IgD-negative memory B cell (primary cell): ENCODE measurements around the gene CEP295NL. TPM values are rescaled to one million over a fixed set of nuclear protein-coding genes. Genes with fewer than 3 reads are reported as not detected.
A peak's percentile ranks its signal among the peaks of the same experiment; 100 is the strongest.
"Not testable (repeated sequence)": the region's sequence is repeated elsewhere in the genome, so short reads cannot be mapped to it uniquely, and the experiment has no call there.

Experiments
- H3K27ac Mint-ChIP-seq, 3 donors: one replicate each; pipeline ENCODE4 v1.8.0; 2020 to 2022; ENCODE audit warnings: mild to moderate bottlenecking in 3 of 3, mixed read lengths in 3 of 3, moderate library complexity in 1 of 3
- H3K27me3 Mint-ChIP-seq: one replicate; pipeline ENCODE4 v1.8.0; 2021; ENCODE audit warnings: mixed read lengths
- H3K36me3 Mint-ChIP-seq: one replicate; pipeline ENCODE4 v1.8.0; 2020; ENCODE audit warnings: mild to moderate bottlenecking, mixed read lengths
- H3K4me1 Mint-ChIP-seq, 3 donors: one replicate each; pipeline ENCODE4 v1.8.0; 2020 to 2022; ENCODE audit warnings: mixed read lengths in 3 of 3, mild to moderate bottlenecking in 1 of 3
- H3K4me3 Mint-ChIP-seq, 4 donors: one replicate each; pipeline ENCODE4 v1.8.0; 2020 to 2022; ENCODE audit warnings: mild to moderate bottlenecking in 4 of 4, mixed read lengths in 4 of 4, moderate library complexity in 3 of 4
- H3K9me3 Mint-ChIP-seq, 3 donors: one replicate each; pipeline ENCODE4 v1.8.0; 2020 to 2021; ENCODE audit warnings: mixed read lengths in 3 of 3, mild to moderate bottlenecking in 1 of 3
- polyA plus RNA-seq: library from polyadenylated mRNA; unstranded; fragments of 300-500 nt; fragmentation: Illumina TruSeq; gene quantifications from one replicate; pipeline ENCODE4 v1.2.3, GENCODE V29; 2021

Gene CEP295NL
- polyA plus RNA-seq, 1 donor from 2014 or later, result 1.6 TPM

DNA sequence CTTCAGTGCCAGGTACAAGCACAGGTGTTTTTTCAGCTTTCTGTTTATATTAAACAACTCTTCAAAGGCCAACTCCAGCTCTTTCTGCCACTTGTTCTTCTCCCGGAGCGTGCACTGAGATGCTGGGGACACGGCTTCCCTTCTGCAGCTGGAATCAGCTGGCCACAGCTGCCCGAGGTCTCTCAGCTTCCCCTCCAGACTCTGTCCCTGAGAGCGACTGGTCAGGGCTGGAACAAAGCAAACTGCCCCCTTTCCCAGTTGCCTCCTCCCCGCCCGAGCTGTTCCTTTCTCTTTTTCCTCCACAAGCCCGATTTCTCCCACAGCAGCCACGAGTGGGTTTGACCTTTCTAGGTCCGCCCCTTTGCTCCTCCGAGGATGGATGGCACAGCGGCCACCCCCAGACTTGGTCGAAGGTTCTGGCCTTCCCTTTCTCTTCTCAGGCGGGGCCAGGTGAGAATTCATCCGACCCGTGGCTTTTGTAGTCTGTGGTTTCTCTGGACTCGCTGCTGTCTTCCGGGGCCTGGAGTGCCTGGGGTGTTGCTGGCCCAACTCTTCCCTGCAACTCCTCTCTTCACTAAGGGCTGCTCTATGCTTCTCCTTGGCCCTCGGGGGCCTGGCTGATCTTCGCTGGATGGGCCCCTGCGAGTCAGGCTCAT lies 11.5 kb downstream of the CEP295NL start:
- peaks cover 7% of the 10 kb centered on the region for H3K27me3 Mint-ChIP-seq
- peaks cover 36 to 49% (median 44%) of the 10 kb centered on the region in 3 donors for H3K4me1 Mint-ChIP-seq
- H3K4me3 Mint-ChIP-seq, result peak overlapping the region in 3 of 4 donors; percentile 57 to 80 (median 78)
- H3K27ac Mint-ChIP-seq, result peak overlapping the region; percentile 88 to 98 (median 95)
- peaks cover 5% of the 10 kb centered on the region for H3K36me3 Mint-ChIP-seq
- no peaks in the 10 kb centered on the region for H3K9me3 Mint-ChIP-seq

DNA sequence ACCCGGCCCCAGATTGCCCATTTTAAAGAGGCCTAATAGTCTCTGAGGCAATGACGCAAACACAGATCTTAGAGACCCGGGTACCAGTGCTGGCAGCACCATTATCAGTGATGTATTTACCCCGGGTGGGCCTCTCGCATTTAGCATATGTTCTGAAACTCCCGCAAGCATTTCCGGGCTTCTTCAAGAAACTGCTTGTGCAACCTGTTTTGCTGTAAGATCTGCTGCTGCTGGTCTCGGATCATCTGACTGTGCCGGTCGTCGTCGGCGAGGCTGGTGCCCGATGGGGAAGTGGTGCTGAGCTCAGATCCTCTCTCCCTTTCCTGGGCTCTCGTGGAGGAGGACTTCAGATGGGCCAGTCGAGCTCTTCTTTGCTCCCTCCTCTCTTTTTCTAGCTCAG lies 12.5 kb downstream of the CEP295NL start:
- Mint-ChIP-seq H3K9me3 (no peaks in the 10 kb centered on the region), H3K4me1 (peaks cover 36 to 52% (median 44%) of the 10 kb centered on the region in 3 donors), H3K27me3 (peaks cover 7% of the 10 kb centered on the region), H3K36me3 (peaks cover 5% of the 10 kb centered on the region), H3K27ac (peak overlapping the region; percentile 95 to 98 (median 97)), H3K4me3 (peak overlapping the region; percentile 70 to 97 (median 86))

DNA sequence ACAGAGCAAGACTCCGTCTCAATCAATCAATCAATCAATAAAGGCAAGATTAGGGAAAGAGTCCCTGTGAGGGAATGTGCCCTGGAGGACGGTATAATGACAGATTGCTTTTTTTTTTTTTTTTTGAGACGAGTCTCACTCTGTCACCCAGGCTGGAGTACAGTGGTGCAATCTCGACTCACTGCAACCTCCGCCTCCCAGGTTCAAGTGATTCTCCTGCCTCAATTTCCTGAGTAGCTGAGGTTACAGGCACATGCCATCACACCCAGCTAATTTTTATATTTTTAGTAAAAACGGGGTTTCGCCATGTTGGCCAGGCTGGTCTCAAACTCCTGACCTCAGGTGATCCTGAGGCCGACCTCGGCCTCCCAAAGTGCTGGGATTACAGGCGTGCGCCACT lies 12.9 kb downstream of the CEP295NL start:
- Mint-ChIP-seq H3K27ac (peak overlapping the region; percentile 95 to 98 (median 97)), H3K4me3 (peak overlapping the region; percentile 85 to 97 (median 90)), H3K4me1 (peaks cover 36 to 53% (median 44%) of the 10 kb centered on the region in 3 donors)
- H3K36me3 Mint-ChIP-seq, H3K27me3 Mint-ChIP-seq, H3K9me3 Mint-ChIP-seq: not testable (repeated sequence)

DNA sequence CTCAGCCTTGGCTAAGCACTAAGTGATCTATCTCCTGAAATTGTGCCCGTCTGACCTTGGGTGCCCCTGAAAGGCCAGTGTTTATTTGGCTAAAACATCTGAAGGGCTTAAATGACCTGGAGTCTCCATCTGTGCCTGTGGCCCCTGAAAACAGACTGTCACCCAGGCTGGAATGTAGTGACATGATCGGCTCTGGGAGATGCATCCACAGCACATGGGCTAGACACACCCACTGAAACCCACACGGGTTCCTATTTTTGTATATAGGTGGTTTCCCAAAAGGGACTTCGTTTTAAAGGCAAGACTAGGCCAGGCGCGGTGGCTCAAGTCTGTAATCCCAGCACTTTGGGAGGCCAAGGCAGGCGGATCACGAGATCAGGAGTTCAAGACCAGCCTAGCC lies 13.5 kb downstream of the CEP295NL start:
- Mint-ChIP-seq H3K9me3 (no peaks in the 10 kb centered on the region), H3K27me3 (peaks cover 9% of the 10 kb centered on the region), H3K36me3 (peaks cover 7% of the 10 kb centered on the region), H3K4me1 (peaks cover 33 to 52% (median 43%) of the 10 kb centered on the region in 3 donors), H3K4me3 (peak overlapping the region; percentile 85 to 97 (median 90)), H3K27ac (peak overlapping the region; percentile 95 to 98 (median 97))

DNA sequence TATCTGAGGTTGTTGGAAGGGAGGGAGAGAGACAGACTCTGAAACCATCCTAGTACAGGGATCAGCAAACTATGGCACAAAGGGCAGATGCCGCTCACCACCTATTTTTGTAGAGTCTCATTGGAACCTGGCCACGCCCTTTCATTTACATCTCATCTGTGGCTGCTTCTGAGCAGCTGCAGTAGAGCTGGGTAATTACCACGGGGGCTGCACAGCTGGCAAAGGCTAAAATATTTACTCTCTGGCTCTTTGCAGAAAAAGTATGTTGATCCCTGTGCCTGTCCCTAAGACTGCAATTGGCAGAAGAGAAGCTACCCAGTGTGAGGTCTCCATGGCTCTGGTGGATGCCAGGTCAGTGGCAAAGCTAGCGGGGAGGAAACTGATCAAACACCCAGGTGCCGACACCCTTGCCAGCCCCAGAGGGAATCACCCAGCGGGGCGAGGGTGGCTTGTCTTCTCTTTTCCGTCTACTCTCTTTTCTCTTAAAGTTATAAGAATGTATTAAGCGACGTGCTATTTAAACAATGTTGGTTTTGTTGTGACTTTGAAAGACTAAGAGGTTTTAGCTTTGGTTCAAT lies 14.0 kb downstream of the CEP295NL start:
- peaks cover 7% of the 10 kb centered on the region for H3K36me3 Mint-ChIP-seq
- H3K4me1 Mint-ChIP-seq, result peaks cover 31 to 52% (median 42%) of the 10 kb centered on the region in 3 donors
- H3K27ac Mint-ChIP-seq, result peak overlapping the region; percentile 95 to 98 (median 97)
- H3K27me3 Mint-ChIP-seq, result peaks cover 9% of the 10 kb centered on the region
- H3K9me3 Mint-ChIP-seq, result no peaks in the 10 kb centered on the region
- H3K4me3 Mint-ChIP-seq, result peak overlapping the region; percentile 85 to 97 (median 90)

DNA sequence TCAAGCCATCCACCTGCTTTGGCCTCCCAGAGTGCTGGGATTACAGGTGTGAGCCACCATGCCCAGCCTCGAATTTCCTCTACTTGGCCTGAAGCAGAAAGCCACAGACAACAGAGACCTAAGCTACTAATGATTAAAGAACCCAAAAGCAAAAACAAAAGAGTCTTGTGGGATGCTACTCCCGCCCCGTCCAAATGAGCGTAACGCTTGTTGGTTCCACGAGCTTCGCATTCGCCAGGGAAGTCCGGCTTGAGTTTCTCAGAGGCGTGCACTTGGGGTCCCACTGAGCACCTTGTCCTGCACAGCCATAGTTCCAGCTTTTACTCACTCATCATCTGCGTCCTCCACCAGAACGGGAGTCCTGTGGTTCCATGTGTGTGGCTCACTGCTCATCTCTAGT lies 16.0 kb downstream of the CEP295NL start:
- Mint-ChIP-seq H3K9me3 (no peaks in the 10 kb centered on the region), H3K4me3 (peak overlapping the region in 1 of 4 donors; percentile 31), H3K27ac (no peak overlapping the region), H3K36me3 (peaks cover 4% of the 10 kb centered on the region), H3K27me3 (peaks cover 16% of the 10 kb centered on the region), H3K4me1 (peaks cover 34 to 40% (median 38%) of the 10 kb centered on the region in 3 donors)

DNA sequence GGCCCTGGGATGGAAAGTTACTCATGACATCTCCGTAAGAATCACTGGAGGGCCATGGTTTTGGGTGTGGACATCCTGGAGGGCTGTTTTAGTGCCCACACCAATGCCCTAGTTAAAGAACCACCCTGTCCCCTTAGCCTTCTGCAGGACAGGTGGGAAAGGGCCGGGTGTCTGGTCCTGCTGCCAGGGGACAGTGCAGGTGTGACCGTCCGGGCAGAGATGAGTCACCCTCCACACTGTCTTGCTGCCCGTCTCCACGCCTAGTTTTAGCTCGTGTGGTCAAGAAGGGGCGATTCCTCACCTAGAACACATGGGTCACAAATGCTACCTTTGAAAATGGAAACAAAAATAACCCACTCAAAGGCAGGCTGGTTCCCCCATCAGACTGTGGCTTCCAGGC lies 17.0 kb downstream of the CEP295NL start:
- Mint-ChIP-seq H3K4me1 (peaks cover 26 to 30% (median 30%) of the 10 kb centered on the region in 3 donors), H3K36me3 (peaks cover 4% of the 10 kb centered on the region), H3K27ac (no peak overlapping the region), H3K27me3 (peaks cover 16% of the 10 kb centered on the region), H3K4me3 (peak overlapping the region in 1 of 4 donors; percentile 41), H3K9me3 (no peaks in the 10 kb centered on the region)

DNA sequence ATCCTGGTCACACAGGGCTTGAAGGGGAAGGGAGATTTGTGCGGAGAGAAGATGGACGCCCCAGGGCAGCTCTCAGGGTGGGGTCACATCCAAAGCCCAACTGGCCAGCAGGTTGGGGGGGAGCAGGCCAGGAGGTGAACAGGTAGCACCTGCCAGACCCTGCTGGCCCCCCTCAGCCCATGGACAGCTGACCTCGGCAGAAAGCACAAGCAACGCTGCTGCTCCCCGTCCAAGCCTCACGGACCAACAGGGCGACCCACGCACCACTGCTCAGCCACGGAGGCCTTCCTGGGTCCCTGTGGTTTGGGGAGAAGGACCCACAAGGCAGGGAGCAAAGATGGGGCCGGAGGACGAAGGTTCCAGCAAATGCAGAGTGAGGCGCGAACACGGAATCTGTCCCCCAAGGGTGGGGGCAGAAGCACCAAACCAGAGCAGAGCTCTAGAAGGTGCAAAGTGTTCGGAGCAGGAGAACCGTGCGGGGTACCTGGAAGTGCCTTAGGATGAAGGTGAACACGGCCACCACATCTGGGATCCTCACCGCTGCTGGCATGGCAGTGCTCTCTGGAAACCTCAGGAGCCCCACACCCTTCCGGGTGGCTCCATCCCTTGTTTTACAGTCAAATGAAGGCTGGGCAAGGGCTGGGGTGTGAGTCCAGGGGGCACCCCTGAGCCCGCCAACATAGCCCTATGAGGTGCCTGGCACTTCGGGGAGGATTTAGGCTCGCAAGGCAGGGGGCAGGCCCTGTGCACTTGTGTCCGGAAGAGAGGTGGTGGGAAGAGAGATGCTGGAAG lies 17.9 kb downstream of the CEP295NL start:
- H3K36me3 Mint-ChIP-seq, result peaks cover 4% of the 10 kb centered on the region
- H3K27ac Mint-ChIP-seq, result peak overlapping the region in 1 of 3 donors; percentile 93
- peaks cover 19 to 25% (median 24%) of the 10 kb centered on the region in 3 donors for H3K4me1 Mint-ChIP-seq
- H3K27me3 Mint-ChIP-seq, result peaks cover 17% of the 10 kb centered on the region
- no peak overlapping the region for H3K4me3 Mint-ChIP-seq
- no peaks in the 10 kb centered on the region for H3K9me3 Mint-ChIP-seq

DNA sequence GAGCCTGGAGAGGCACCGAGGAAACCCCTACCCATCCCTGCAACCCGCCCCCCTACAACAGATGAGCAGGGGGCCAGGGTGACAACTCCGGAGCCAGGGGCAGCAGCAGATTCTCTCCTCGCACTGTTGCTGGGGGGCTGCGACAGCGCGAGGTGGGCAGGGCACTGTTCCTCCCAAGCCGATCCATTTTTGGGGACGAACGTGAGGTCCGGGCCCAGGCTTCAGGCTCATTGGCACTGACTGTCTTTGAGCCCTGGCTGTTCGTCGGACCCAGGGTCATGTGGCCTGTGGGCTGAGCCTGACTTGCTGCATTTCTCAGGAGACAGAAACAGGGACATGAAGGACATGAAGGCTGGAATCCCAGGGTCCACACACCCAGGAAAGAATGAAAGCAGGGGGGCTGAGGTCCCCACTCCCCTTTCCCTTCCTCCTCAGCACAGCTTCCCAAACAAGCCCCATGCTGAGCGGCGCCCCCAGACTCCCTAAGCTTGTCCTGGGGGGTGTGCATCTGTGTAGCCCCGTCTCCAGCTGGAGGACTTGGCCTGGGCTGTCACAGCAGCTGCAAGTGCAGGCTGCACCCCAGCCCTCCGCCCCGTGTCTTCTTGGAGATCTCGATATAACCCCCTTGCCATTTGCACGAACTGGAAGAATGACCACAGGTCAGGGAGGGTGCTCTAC lies 18.7 kb downstream of the CEP295NL start:
- Mint-ChIP-seq H3K27ac (no peak overlapping the region), H3K36me3 (peaks cover 4% of the 10 kb centered on the region), H3K4me3 (no peak overlapping the region)

DNA sequence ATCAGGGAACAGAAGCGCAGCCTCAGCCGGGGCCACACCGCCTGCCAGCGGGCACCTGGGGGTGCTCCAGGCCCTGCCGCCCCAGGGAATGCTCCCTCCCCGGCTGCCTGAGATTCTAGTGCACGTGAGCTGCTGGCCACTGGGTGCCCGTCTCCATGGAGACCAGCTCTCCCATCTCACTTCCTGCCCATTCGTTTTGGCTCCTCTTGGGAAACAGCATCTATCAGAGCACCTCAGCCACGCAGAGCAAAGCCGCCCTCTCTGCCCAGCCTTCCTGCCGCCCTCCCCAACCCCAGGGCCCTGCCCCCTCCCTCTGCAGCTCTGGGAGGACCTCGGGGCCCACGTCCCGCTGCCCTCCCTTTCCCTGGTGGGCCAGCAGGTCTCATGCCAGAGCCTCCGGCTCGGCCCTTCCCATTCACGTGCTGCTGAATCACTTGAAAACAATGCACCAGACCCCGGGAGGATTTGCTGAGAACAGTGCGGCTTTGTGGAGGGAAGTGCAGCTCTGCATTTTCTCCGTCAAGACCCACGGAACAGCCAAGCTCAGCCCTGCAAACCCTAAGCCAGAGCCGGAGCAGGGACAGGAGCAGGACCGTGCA lies 19.4 kb downstream of the CEP295NL start:
- Mint-ChIP-seq H3K9me3 (no peaks in the 10 kb centered on the region), H3K27me3 (peaks cover 22% of the 10 kb centered on the region), H3K36me3 (peaks cover 6% of the 10 kb centered on the region), H3K4me3 (peak overlapping the region in 1 of 4 donors; percentile 28), H3K27ac (no peak overlapping the region), H3K4me1 (peaks cover 11 to 26% (median 15%) of the 10 kb centered on the region in 3 donors)

More for the DNA sequence above, 18.7 kb downstream of the CEP295NL start:
- Mint-ChIP-seq H3K4me1 (peaks cover 12 to 28% (median 21%) of the 10 kb centered on the region in 3 donors), H3K27me3 (peaks cover 19% of the 10 kb centered on the region), H3K9me3 (no peaks in the 10 kb centered on the region)

DNA sequence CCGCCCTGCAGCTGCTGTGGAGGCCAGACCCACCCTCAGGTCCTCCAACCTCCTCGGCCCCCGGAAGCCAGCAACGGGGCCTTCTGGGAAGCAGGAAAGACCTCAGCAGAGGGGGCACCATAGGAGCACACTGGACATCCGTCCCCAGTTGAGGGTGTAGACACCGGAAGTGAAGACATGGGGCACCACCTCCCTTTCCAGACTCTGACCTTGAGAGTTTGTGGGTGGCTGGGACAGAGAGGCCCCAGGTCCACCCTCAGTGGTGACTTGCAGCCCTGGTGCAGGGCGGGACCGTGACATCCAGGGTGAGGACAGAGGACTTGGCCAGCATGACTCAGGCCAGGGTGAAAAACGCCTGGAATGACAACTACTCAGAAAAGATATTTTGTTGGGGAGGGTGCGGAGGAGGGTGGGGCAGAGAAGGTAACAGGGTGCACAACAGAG lies 19.9 kb downstream of the CEP295NL start:
- H3K4me3 Mint-ChIP-seq, result peak overlapping the region in 2 of 4 donors; percentile 28 to 74

DNA sequence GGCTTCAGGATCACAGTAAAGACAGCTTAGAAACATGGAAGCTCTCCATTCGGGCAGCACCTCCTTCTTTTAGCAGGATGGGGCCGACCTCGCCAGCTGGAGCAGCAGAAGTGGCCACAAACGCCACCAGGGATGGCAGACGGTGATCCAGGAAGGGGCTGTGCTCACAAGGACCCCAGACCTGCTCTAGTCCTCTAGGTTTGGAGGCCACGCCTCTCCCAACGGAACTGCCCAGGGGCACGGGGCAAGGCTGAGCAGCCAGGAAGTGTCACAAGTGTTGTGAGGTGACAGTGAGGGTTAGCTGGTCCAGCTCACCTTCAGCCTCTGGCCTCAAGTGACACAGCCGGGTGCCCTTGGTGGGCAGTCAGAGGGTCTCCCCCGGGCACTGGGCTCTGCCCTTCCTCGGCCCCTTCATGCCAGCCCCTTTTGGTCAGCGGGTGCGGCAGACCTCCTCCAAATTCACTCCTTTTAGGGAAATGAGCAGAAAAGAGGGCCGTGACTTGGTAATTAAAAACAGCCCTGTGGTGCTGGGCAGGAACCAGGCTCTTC lies 20.4 kb downstream of the CEP295NL start:
- Mint-ChIP-seq H3K27ac (no peak overlapping the region), H3K4me1 (peaks cover 9 to 24% (median 10%) of the 10 kb centered on the region in 3 donors), H3K36me3 (peaks cover 3% of the 10 kb centered on the region), H3K9me3 (no peaks in the 10 kb centered on the region), H3K27me3 (peaks cover 23% of the 10 kb centered on the region), H3K4me3 (peak overlapping the region in 2 of 4 donors; percentile 18 to 27)

More for the DNA sequence above, 19.9 kb downstream of the CEP295NL start:
- Mint-ChIP-seq H3K27ac (no peak overlapping the region), H3K27me3 (peaks cover 22% of the 10 kb centered on the region), H3K9me3 (no peaks in the 10 kb centered on the region), H3K4me1 (peaks cover 9 to 26% (median 13%) of the 10 kb centered on the region in 3 donors), H3K36me3 (peaks cover 6% of the 10 kb centered on the region)

DNA sequence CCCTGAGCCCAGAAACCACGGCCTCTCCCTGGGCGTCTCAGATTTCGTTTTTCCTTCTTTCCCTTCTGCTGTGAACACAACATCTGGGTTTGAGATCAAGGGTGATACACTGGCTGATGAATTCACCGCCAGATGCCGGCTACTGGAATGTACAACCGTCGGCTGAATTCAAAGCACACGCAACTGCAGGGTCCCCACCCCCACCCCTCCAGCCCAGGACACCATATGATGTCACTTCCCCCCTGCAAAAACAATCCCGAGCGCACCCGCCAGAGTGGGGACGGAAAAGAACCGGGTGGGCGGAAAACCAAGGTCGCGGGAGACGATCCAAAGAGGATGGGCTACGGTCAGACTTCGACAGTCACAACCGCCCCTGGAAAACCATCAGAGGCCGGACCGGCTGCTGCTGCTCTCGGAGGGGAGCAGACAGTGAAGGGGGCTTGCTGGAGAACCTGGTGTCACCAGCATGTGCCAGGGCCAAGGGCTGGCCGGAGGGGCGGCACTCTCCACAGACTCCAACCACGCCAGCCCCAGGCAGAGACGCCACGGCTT lies 23.3 kb downstream of the CEP295NL start:
- Mint-ChIP-seq H3K27me3 (peaks cover 33% of the 10 kb centered on the region), H3K4me3 (peak overlapping the region in 3 of 4 donors; percentile 63 to 87 (median 81)), H3K9me3 (no peaks in the 10 kb centered on the region), H3K4me1 (peaks cover 2 to 18% (median 9%) of the 10 kb centered on the region in 3 donors), H3K27ac (peak overlapping the region; percentile 31 to 63 (median 42)), H3K36me3 (peaks cover 1% of the 10 kb centered on the region)
